ENCODE results near the gene RHBDD1.
A peak's percentile ranks its signal among the peaks of the same experiment; 100 is the strongest.

Gene RHBDD1

DNA sequence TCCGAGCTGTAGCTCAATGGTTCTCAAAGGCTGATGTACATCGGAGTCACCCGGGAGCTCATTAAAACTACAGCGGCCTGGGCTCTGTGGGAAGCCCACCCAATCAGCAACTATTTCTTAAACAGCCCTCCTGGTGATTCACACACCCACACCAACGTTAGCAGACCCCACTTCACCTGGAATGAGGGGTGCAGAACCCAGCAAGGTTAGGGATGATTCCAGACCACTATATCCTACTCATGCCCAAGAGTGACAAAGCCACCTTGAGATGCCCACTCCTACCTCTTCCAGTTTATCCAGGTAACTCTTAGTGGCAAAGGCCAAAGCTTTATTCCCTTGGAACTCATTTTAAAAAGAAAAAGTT is 149.7 kb downstream of the RHBDD1 start:
- no peak for DNase-seq

DNA sequence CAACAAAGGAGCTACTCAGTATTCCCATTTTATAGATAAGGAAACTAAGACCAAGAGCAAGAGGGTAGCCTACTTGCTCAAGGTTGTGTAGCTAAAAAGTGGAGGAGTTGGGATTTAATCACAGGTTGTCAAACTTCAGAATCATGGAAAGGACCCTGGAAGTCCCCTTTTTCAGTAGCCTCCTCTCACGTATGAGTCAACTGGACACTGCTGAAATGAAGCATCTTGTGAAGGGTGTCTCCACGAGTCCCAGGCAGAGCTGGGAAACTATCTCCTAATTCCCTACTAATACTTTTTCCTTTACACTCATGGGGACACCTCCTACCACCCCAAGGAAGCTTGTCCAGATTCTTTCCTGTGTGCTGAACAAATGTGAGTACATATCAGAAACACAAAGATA is 155.8 kb downstream of the RHBDD1 start:
- DNase-seq: no peak

DNA sequence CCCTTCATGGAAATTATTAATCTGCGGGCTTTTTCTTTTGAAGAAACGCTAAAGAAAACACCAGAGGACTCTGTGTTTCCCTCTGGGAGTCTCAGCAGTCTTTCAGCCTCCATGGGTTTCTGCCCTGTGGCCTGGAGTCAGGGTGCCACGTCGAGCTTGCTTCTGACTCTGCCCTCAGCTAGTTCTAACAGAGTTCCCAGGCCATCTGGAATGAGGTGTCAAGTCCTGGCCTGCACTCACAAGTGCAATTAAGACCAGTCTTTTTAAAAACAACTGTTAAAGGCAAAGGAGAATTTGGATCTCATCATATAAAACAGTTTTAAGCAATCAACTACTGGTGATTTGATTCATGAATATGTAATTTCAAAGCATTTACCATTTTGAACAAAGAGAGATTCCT is 157.3 kb downstream of the RHBDD1 start:
- no peak for DNase-seq

DNA sequence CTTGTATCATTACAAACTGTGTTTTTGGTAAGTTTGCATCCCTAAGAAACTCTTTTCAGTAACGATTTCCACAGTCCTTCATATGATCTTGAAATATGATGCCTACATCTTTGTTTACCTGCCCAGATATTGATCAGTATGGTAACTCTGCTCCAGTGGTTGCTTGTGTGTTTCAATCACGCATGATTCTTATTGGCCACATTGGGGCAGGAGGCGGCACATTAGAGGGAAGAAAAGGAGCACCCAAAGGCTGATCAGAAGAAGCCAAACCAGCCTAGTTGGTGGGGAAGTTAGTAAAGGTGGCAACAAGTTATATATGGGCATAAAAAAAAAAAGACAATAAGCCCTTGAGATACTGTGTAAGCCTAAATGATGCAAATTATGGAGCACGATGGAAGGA is 158.9 kb downstream of the RHBDD1 start:
- no peak for DNase-seq

DNA sequence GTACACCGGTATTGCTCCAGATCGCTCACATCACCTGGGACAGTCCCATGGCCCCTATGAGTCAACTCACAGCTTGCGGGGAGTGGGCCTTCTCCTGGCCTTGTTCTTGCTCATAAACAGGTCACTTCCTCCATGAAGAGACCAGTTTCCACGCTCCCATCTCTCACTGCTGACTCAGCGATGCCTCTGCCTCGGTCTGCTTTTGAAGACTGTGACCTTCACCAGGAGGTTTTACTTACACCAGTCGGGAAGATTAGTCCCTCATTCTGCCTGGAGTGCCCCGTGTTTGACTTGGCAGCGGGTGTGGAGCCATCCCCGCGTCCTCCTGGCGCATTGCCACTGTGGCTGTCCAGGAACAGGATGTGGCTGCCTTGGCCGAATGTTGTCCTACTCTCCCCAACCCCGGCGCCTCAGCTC is 159.8 kb downstream of the RHBDD1 start:
- peak in 1 of 5 experiments; percentile 10 for DNase-seq

DNA sequence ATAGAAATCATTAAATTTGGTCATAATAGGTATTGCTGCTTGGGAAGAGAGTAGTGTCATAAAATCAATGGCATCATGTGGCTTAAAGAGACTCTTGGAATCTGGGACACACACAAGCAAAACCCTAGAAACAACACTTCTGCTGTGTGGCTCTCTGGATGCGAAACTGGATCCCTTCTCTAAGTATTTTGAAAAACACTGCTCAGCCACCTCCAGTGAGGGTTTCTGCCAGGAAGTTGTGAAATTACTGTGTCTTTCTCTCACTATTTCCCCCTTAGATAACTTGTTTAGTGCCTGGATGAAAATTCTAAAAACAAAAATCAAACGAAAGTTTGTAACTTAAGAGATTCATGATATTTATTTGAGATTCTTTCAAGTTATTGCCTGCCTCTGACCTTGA is 163.8 kb downstream of the RHBDD1 start:
- DNase-seq: no peak

DNA sequence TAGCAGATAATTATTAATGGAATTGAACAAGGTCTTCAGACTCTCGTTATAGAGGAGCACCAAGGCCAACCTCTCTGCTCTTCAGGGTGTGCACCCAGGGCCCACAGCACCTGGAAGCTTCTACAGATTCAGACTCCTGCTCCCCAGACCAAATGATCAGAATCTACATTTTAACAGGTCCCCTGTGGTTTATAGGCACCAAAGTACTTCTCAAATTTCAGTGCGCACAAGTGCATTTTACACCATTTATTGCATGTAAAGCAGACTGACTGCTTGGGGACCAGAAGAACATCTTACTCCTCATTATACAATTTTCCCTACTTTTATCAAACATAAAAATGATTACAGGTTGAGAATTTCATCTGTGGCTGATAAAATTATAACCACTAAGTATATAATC is 164.3 kb downstream of the RHBDD1 start:
- no peak for DNase-seq

DNA sequence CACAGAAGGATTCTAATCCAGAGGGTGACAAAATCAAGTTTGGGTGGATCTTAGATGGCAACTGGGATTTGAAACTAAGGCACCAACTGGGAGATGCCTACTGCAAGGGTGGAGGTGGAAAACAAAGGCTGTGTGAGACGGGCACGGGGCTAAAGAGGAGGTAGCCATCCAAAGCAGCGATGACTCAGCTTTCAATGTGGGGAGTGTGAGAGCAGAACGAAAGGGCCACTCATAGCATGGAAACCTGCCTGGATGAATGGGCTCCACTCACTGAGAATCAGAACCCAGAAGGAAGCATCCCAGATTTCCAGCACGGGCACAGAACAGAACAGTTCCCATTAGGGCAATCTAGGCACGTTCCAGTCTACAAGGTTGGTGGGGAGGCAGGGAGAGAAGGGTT is 168.6 kb downstream of the RHBDD1 start:
- DNase-seq: no peak

DNA sequence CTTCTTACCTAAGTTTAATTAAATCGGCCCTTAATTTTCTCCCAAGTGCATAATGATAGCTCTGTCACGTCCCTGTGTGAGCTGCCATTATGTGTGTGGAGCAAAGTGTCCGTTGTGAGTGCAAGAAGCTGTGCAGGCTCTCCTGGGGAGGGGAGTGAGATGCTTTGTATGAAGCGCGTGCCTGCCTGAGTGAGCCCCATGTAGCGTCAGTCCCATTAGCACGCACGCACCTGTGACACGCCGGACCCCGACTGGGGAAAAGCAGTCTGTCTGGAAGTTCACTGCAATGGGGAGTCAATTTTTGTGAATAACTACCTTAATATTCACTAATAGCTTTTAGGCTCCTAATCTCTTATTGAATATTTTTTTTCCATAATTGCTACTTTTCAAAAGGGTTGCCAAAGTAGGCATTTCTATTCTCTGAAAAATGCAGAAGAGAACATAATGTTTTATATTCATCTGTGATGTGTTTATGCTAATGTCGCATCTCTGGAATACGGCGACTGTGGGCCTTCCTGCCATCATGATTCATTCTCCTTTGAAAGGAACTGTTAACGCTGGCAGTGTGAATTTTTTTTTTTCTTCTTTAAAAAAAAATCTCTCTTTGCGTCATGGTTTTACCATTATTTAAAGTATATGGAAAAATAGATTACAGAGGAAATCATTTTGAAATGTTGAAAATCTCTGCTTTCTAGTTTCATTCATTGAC is 170.5 kb downstream of the RHBDD1 start:
- DNase-seq: no peak

DNA sequence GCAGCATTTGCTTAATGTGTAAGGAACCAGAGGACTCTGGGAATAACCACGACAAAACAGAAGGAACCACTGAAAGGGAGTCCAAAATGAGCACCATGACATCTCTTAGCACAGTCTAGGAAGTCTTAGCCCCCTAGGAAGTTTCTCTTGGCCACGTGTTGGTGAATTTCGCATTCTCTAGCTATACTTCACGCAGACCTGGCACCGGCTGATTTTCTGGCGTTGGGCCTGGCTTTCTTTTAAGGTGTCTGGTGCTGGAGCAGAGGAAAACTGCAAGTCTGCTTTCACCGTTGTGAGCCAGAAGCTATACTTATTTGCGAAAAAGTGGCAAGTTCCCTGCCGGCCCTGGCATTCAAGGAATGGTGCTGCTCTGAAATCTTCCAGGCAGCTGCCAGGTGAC is 171.3 kb downstream of the RHBDD1 start:
- DNase-seq: no peak

DNA sequence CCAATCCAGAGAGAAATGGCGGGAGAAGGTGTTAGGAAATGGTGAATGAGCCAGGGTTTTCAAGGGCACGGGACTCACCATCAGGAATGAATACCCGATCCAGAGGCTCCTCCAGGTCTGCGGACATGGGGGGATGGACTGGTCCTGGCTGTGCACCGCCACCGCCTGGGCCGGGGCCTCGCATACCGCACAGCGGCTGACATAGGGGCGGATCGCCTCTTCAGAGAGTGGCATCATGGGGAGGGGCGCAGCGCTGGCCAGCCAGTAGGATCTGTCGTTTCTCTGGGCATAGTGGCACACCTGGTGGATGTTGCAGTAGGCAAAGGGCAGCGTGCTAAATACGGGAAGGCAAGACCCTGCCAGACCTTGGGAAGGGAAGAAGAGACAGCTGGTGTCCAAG is 172.1 kb downstream of the RHBDD1 start:
- no peak for DNase-seq

DNA sequence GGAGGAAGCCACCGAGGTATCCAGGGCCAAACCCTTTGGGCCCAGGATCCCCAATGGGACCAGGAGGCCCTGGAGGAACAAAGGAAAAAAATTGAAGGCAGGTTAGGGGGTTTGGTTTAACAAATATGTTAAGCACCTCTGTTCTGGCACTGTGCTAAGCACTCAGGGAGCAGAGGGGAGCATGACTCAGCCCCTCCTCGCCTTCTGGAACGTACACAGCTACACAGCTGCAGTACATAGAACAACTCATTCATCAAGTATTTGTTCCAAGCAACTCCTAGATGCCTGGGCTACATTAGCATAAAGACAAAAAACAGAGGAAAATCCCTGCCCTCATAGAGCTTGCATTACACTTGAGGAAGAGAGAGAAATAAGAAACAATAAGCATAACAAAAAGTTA is 174.6 kb downstream of the RHBDD1 start:
- no peak for DNase-seq

DNA sequence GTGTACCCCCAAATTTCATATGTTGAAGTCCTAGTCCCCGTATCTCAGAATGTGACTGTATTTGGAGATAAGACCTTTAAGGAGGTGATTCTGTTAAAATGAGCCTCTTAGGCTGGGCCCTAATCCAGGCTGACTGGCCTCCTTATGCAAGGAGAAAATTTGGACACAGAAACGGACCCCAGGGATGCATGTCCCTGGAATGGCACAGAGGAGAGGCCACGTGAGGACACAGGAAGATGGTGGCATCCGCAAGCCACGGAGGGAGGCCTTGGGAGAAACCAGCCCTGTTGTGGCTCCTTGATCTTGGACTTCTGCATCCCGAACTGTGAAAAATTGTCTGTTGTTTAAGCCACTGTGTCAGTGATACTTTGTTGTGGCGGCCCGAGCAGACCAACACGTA is 177.5 kb downstream of the RHBDD1 start:
- DNase-seq: no peak

DNA sequence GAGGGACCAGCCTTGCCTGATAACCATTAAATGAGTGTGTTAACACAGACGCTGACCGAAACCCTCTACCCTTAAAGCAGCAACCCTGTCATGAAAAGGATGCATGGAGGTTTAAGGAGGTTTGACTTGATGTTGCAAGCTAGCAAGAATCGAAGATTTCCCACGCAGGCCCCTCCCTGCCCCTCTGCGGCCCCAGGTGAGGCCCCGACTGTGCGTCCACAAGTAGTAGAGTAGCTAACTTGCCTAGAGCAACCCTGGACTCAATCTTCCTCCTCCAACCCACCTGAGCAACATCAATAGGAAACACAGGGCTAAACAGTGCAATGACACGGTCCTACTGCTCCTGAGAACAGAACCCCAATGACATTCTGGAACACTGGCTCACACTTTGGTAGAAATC is 178.0 kb downstream of the RHBDD1 start:
- DNase-seq: no peak

DNA sequence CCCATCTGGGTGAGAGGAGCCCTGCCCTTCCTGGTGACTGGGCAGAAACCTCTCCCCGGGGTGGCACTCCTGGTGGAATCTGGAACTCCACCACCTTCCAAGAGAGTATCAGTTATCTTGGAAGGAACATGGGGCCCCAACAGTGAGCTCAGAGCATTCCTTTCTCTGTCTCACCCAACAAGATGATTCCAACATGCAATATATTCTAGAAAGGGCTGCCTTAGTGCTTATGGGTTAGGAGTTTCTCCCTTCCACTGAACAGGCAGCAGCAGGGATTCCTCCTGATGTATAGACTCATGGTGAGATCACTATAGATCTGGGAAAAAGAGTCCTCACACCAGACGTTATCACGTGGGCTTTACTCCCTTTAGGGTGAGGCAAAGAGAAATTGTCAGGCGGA is 181.0 kb downstream of the RHBDD1 start:
- no peak for DNase-seq

DNA sequence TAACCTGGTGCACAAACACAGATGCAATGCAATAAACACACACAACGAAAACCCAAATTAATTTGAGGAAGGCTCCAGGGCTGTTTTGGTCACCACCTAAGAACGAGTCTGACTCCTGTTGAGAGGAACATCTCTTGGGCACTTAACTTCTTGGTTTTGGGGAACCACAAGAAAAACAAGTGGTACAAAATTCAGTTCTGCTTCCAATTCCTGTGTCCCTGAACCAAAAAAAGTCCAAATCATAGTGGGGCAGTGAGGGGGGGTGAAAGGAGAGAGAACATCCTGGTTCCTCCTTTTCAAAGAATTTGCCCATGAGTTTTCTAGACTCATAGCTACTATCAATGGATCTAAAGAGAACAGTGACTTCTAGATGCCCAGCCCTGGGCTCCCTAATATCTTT is 184.6 kb downstream of the RHBDD1 start:
- no peak for DNase-seq

DNA sequence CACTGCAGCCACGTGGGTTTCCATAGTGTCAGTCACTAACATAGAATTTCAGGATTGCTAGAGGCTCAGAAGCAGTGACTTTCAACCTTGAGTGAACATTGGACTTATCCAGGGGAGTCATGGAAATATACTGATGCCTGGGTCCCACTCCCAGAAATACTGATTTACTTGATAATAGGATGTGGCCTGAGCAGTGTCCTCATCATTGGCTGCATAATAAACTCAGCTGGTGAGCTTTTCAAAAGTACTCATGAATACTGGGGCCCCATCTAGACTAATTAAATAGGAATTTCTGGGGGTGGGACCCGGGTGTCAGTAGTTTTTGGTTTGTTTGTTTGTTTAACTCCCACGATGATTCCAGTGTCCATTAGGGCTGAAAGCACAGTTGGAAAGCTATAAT is 186.8 kb downstream of the RHBDD1 start:
- no peak for DNase-seq

DNA sequence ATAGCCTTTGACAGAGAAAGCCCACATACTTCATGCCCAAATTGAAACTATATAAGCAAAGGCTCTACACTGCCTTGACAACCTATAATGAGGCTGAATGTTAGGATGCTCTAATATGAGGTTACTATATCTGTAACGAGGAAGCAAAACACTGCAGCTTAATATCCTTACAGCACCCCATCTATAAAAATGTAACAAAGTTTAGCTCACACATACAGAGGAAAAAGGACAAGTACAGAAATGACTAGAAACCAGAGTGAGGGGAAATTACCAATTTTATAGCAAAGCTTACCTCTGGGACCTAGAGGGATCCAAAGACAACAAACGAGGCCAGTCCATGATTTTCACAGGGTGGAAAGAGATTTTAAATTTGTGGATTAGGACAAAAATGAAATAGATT is 189.7 kb downstream of the RHBDD1 start:
- DNase-seq: no peak

DNA sequence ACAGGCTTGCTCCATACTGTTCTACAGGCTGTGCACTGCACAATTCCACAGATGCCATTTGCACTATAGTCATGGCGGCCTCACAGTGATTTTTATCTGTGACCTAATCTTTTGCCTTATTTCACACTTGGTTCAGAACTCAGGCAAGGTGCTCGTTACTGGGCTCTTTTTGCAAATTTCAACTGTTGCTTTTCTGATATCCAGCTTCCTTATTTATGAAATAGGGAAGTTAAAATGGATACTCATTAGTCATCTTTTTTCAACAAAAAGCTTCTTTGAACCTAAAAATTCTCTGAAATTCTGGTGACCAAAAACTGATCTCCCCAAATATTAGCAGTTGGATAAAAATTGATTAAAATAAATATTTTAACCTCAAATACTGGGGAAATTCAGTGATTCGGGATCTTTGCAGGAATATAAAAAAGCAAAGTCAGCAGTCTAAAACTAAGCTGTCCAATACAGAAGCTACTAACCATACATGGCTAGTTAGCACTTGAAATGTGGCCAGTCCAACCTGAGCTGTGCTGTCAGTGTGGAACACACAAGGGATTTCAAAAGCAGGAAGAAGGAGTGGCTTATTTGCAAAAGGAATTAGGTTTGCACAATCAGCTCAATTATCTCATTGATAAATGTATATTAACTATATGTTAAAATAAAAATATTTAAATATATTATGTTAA is 193.7 kb downstream of the RHBDD1 start:
- no peak for DNase-seq

DNA sequence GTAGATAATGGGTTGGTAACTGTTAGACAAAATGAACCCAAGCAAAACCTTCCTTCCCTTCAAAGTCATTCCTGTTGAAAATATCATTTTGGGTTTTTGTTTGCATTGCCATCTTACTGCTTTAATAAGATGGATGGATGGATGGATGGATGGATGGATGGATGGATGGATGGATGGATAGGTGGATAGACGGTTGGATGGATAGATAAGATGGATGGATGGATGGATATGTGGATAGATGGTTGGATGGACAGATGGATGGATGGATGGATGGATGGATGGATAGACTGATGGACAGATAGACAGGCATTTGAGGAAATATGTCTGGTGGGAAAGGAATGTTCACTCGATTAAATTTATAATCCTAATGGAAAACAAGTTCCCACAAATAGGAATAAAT is 194.9 kb downstream of the RHBDD1 start:
- DNase-seq: no peak

DNA sequence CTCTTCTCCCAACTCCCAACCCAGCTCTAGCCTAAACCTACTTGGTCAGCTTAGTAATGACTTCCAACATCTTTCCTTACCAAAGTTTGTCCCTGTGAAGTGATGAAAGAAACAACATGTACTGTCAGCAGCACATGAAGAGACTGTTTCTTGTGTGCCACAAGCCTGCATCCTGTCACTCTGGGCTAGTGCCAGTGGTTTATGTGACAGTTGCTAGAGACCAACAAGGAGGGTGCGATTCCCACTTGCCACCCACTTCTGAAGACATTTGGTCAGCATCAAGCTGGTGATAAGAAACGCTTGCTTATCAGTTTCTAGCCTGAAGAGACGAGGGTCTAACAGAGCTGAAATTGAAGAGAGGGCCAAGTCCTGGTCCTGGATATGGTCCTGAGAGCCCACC is 195.5 kb downstream of the RHBDD1 start:
- DNase-seq: no peak

DNA sequence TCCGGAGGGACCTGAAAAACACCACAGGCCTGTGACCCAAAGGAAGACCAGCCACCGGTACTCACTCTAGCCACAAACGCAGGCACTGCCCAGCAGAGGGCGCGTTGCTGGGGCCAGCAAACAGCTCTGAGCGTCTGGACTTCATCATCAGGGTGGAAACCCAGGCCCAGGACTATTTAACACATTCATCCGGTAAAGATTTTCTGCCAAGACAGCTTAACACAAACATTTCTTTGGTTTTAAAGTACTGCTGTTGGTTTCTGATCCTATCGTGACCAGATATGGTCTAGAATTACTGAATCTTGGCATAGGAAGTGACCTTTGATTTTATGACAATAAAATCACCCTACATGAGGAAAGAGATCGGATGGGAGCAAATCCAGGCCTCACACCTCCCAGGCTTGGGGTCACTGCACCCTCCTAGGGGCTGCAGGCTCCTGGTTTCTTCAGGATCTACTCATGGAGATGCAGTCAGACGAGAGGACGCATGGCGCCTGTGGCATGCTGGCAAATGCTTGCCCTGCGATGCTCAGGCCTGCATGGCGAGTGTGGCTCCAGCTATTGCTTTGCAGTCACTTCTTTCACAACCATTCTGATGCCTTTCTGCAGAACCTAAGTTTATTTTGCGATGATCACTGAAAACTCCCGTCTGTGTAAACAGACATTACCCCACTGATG is 197.8 kb downstream of the RHBDD1 start:
- DNase-seq: peak in 1 of 5 experiments; percentile 5

DNA sequence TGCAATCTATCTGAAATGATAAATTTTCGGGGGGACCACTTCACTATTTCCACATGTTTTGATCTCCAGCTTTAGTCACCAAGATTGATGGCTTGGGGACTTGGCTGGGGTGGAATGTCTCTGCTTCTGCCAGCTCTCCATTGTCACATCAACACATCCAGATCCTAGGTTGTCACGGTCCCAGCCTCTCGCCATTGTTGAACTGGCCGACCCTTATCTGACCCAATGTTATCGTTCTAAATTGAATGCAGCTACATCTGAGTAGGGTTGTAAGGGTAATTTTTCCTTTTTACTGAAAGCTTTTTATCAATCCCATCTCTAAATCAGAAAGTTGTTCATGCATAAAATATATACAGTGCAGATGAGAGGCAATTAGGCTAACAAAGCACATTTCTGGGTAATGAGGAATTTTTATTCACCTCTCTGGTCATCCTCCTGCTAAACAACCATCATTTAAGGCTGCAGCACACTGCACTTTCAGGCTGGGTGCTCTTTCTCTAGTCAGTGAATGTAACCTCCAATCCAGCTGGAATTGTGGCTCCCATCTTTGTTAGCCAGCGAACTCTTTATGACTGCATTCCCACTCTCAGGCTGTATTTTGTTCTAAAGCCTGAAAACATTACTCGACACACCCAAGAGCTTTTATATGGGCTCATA is 200.0 kb downstream of the RHBDD1 start:
- DNase-seq: no peak

DNA sequence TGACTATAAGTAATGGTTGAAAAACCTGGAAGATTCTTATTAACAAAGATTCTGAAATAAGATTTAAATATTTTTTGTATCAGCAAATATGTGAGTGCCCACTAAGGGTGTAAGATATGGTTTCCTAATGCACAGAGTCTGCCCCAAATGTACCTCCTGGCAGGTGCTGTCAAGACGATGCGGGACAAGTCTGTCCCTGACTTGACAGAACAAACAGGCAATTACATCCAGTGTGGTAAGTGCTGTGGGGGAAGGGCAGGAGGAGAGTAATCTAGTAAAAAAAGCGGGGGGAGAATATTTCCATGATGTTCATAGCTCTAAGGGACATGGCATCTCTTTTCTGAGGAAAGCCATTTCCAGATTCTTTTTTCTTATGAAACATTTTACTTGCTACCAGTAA is 200.7 kb downstream of the RHBDD1 start:
- DNase-seq: no peak

All from T-helper 2 cell (primary cell).